ENCODE measurements around the gene KRTAP10-4. TPM values are rescaled to one million over a fixed set of nuclear protein-coding genes. Genes with fewer than 3 reads are reported as not detected.
"Not testable (repeated sequence)": the region's sequence is repeated elsewhere in the genome, so short reads cannot be mapped to it uniquely, and the experiment has no call there.

KRTAP10-4 gene
- total RNA-seq, 1 donor from 2014 or later = not detected

DNA sequence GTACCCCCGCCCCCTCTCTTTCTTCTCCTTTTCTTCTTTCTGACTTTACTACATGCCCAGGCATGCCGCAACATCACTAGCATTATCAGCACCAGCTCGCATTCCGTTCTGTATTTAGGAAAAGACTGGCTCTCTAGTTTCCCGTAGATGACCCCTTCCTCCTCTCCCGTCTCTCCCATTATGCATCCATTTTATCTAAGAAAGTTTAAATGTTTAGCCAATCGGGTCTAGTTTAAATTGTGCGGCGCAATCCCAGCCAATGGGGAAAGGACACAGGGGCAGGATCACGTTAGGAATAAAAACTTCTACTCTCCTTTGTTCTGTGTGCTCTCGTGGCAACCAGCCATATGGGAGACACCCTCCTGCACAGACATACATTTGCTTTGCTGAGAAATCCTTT is 24.5 kb downstream of the KRTAP10-4 start:
- DNase-seq (ENCODE audit: low read depth in 2 of 2) = no peak

DNA sequence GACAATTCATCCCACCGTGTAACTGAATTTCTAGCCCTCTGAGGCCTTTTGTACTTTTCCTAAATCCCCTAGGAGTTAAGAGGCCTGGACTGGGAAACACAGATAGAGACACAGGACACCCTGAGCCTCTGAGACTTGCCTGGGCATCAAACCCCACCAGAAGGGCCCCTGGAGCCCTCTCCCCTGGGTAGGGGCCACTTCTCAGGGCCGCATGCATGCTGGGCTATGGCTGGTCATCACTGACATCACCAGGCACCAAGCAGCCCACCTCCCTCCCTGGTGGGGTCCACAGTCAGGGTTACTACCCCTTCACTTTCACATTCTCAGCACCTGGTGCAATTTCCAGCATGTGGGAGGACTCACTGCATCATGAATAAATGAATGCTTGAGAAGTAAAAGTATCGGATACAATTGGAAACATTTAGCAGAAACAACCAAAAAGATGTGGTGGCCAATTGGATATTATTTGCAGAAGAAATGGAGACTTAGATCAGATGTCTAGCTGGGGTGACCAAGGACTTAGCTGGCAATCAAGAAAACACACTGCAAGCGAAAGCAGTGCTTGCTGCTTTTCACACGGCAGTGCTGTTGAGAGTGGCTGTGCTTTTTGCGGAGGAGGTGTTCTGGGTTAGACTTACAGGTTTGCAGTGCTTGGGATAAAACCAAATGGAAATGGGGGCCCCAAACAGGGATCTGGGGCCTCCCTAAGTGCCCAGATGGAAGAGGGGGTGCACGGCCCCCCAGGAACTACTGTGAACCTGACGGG is 25.9 kb downstream of the KRTAP10-4 start:
- DNase-seq (ENCODE audit: low read depth in 2 of 2) = no peak

DNA sequence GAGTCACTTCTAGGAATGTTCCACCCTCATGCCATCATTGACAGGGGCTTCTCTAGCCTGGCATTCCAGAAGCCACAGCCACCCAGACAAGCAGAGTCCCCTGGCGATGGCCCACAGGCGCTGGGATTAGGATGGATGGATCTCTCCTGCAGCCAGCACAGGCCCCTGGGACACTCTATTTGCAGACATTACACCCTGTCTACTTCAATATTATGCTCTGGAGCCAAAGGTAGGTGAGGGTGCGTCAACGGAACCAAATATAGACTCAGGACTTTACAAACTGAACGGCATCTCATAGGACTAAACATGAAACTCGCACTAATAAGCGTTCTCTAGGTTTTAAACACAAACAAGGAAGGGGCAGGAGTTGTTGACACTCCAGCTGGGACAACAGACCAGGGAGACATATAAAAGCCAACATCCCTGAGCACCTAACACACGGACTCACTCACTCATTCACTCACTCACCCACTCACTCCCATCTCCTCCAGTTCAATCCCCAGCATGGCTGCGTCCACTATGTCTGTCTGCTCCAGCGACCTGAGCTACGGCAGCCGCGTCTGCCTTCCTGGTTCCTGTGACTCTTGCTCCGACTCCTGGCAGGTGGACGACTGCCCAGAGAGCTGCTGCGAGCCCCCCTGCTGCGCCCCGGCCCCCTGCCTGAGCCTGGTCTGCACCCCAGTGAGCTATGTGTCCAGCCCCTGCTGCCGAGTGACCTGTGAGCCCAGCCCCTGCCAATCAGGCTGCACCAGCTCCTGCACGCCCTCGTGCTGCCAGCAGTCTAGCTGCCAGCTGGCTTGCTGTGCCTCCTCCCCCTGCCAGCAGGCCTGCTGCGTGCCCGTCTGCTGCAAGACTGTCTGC is 26.8 kb downstream of the KRTAP10-4 start, which contains the start of gene KRTAP10-7:
Gene KRTAP10-7 (plus strand): TSS at position 480 of the 861 bp plus-strand sequence. CDS start 25 bp downstream, at position 505.
- DNase-seq (ENCODE audit: low read depth in 2 of 2) = not testable (repeated sequence)

DNA sequence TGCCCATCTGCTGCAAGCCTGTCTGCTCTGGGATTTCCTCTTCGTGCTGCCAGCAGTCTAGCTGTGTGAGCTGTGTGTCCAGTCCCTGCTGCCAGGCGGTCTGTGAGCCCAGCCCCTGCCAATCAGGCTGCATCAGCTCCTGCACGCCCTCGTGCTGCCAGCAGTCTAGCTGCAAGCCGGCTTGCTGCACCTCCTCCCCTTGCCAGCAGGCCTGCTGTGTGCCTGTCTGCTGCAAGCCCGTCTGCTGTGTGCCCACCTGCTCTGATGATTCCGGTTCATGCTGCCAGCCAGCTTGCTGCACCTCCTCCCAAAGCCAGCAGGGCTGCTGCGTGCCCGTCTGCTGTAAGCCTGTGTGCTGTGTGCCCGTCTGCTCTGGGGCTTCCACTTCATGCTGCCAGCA is 27.6 kb downstream of the KRTAP10-4 start:
- DNase-seq (ENCODE audit: low read depth in 2 of 2) = not testable (repeated sequence)

DNA sequence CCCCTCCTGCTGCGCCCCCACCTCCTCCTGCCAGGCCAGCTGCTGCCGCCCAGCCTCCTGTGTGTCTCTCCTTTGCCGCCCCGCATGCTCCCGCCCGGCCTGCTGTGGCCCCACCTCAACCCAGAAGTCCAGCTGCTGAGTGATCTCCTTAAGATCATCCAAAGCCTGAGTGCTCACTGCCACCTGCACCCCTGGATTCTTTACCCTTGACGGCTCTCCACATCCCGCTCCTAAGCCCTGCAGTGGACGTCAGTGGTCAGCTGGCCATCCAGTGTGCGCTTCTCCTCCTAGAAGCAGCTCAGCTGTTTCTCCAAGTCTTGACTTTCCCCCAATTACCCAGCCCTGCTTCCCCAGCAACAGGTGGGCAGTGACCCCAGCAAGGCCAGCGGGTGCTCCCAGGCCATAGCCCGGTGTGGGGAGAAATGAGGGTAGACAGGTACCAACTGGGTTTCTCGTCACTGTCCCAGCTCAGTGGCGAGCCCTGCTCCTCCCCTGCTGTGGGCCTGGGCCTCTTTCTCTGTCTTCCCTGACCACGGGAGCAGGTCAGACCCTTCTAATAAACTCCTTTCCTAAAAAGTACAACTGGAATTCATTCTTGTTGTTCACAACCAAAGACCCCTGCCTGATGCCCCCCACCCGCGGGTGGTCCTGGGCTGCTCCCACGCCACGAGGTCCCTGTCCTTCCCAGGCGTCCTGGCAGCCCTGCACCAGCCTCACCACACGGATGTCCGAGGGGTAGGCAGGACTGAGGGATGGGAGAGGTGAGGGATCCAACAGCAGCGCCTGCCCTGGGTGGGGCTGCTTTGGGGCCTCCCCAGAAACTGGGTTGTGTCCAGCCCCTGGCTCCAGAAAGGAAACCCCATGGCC is 28.3 kb downstream of the KRTAP10-4 start:
- DNase-seq (ENCODE audit: low read depth in 2 of 2) = no peak

DNA sequence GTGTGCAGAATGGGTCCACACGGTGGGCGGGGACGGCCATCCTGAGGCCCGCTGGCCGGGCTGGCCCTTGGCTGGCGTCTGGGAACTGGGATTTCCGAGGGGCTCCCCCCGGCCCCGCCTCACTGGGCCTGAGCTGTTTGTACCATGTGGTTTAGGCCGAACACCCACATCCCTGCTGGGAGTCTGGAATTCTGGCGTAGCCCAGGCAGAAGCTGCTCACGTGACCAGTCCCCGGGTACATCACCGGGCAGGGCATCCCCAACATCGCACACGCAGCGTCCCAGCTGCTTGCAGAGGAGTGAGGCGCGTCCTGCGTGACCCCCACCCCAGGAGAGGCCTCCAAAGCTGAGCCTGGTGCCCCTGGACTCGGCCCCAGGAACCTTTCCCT is 28.9 kb downstream of the KRTAP10-4 start:
- no peak for DNase-seq (ENCODE audit: low read depth in 2 of 2)

DNA sequence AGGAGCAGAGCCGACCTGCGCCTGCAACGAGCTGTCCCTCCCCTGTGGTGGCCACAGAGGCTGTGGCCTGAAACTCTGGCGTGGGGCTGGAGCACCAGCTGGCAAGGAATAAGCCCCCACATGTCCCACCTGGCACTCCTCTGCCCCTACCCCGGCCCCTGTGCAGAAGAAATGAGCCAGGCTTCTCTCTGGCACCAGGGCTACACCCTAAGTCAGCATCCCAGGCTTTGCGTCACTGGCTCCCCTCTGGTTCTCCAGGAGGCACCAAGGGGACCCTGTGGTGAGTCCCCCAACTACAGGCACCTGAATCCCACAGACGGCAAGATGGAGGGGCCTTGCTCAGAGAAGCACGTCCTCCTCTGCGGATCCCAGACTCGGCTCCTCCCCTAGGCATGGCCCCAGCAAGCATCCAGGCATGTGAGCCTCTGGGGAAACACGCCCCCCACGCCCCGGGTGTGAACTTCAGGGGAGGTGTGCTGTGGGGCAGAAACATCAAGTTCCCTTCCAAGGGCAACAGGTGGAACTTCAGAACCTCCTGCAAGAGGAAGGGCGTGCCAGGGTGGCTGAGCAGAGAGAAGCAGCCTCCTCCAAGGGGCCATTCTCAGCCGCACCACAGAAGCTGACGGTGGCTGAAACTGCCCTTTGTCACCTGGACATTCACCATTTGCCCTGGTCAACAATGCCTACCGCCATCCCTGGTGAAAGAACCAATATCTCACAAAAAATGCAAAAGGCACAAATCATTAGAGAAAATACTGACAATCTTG is 29.8 kb downstream of the KRTAP10-4 start:
- DNase-seq (ENCODE audit: low read depth in 2 of 2) = no peak

DNA sequence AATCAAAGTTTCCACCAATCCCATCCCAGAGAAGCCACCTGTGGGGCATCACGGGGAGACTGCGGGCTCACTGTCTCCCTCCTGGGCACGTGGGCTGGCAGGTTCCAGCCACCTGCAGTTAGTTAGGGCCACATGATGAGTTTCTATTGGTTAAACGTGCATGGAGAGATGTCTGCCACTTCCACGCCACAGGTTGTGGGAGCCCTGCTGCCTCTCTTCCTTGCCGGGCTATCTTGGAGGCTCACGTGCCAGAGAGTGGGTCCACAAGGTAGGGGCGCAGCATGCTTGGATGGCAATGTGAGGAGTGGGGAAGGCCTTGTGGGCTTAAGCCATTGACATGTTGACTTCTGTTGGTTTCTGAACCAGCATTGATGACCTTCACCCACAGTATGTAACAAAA is 30.4 kb downstream of the KRTAP10-4 start:
- no peak for DNase-seq (ENCODE audit: low read depth in 2 of 2)

DNA sequence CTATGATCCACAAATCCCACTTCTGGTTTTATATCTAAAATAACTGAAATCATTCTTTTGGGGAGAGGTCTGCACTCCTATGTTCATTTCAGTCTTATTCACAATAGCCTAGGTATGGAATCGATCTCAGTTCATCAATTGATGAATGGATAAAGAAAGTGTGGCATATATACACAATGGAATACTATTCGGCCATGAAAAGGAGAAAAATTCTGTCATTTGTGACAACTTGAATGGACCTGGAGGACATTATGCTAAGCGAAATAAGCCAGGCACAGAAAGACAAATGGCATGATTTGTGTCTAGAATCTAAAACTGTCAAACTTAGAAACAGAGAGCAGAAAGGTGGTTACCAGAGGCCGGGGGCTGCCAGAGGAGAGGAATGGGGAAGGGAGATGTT is 33.0 kb downstream of the KRTAP10-4 start:
- DNase-seq (ENCODE audit: low read depth in 2 of 2) = no peak

DNA sequence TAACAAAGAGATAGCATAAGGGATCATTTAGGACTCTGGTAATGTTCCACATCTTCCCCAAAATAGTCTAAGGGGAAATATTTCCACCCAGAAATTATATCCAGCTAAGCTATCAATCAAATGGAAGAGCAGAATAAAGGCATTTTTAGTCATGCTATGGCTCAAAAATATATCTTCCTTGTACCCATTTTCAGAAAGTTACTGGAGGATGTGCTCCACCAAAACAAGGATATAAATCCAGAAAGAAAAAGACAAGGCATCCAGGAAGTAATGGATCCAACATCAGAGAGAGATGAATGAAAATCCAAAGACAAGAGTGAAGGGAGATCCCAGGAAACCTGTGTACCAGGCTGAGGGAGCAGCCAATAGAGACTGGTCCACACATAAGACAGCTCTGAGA is 35.7 kb downstream of the KRTAP10-4 start:
- DNase-seq (ENCODE audit: low read depth in 2 of 2) = no peak

DNA sequence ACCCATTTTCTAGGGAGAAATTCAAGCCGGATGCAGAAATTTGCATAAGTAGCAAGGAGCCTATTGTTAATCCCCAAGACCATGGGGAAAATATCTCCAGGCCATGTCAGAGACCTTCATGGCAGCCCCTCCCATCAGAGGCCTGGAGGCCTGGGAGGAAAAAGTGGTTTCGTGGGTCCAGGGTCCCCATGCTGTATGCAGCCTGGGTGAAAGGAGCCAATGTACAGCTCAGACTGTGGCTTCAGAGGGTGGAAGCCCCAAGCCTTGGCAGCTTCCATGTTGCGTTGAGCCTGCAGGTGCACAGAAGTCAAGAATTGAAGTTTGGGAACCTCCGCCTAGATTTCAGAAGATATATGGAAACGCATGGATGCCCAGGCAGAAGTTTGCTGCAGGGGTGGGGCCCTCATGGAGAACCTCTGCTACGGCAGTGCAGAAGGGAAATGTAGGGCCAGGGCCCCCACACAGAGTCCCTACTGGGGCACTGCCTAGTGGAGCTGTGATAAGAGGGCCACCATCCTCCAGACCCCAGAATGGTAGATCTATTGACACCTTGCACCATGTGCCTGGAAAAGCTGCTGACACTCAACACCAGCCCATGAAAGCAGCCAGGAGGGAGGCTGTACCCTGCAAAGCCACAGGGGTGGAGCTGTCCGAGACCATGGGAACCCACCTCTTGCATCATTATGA is 36.8 kb downstream of the KRTAP10-4 start:
- DNase-seq (ENCODE audit: low read depth in 2 of 2) = not testable (repeated sequence)

DNA sequence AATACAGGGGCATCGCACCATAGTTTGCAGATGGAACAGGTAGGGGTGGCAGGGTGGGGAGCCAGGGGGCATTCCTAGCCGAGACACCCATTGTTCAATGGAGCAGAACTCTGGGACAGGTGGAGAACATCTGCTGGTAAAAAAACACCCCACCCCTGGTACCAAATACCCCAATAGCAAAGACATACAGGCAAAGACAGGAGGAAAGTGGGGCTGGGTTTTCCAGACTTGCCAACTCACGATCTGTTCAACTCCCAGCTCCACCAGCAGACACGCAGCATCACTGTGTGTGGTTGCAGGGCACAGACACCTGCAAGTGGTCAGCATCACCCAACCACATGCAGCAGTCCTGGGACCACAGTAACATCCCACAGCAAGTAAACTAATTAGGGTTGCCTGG is 38.0 kb downstream of the KRTAP10-4 start:
- DNase-seq (ENCODE audit: low read depth in 2 of 2) = no peak

DNA sequence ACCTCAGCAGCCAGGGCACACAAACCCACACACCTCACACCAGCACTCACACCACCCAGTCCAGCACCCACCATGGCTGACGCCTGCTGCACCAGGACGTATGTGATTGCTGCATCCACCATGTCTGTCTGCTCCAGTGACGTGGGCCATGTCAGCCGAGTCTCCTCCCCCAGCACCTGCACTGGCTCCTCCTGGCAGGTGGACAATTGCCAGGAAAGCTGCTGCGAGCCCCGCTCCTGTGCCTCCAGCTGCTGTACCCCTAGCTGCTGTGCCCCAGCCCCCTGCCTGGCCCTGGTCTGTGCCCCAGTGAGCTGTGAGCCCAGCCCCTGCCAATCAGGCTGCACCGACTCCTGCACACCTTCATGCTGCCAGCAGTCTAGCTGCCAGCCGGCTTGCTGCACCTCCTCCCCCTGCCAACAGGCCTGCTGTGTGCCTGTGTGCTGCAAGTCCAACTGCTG is 38.5 kb downstream of the KRTAP10-4 start, which contains the start of gene KRTAP10-8:
Gene KRTAP10-8 (plus strand): TSS at position 51 of the 458 bp plus-strand sequence. CDS start 22 bp downstream, at position 73.
- DNase-seq (ENCODE audit: low read depth in 2 of 2) = no peak

DNA sequence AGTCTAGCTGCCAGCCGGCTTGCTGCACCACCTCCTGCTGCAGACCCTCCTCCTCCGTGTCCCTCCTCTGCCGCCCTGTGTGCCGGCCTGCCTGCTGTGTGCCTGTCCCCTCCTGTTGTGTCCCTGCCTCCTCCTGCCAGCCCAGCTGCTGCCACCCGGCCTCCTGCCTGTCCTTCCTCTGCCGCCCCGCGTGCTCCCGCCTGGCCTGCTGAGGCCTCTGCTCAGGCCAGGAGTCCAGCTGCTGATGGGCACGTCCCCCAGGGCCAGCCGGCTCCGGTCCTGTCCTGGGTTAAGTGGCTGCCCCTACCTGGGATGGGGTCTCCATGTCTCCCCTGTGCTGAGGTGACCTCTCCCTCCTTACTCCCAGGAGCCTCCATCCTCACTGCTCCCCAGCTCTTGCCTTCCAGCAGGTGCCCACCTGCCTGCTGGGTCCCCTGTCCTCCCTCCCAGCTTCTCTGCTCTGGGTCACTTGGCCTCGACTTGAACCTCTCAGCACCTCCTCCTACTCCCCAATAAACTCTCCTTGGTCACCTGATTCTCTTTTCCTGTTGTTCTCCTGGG is 39.2 kb downstream of the KRTAP10-4 start:
- no peak for DNase-seq (ENCODE audit: low read depth in 2 of 2)

DNA sequence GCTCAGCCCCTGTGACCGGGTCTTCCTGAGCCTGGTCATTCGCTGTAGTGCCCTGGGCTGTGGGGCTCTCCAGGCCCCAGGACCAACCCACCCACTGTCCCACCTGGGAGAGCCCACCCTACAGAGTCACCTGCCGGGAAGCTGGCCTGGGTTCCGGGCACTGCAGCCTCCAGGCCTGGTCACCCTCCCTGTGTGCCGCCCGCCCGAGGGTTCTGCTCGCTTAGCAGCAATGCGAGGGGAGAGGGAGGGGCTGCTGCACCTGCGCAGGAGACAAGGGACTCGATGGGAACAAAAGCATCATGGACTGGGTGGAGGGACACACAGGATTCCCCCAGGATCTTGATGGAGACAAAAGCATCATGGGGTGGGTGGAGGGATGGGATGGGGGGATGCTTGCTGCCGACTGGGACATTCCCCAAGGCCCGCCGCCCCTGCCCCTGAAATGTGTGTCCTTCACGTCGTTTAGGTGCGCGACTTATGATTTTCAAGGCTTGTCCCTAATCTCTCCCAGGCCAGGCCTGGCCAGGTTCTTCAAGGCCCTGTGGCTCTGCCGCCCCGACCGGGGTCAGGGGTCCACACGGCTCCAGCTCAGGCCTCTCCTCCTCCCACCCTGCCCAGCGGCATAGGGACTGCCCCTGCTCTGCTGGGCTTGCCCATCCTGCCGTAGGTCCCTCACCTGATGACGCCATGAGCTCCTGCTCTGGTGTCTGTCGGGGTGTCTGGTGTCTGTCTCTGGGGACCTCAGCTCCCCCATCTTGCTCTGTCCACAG is 40.0 kb downstream of the KRTAP10-4 start:
- DNase-seq (ENCODE audit: low read depth in 2 of 2) = no peak

DNA sequence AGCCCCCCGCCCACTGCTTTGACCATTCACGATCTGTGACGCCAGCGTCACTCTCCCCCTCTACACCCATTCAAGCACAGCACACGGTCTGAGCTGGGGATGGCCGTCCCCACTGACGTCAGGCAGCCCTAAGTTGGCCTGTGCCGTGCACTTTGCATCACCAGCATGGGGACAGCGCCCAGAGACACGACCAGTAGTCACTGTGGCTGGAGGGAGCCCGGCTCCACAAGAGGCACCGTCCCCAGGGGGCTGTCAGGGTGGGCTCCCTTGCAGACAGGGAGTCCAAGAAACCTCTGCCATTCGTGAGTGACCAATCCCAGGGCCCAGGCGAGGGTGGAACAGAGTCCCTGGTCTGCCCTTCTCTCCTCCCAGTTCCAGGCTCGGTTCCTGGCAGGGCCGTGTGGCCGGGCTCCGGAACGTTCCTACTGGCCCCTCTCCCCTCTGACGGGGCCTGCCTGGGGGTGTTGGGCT is 40.7 kb downstream of the KRTAP10-4 start:
- no peak for DNase-seq (ENCODE audit: low read depth in 2 of 2)

DNA sequence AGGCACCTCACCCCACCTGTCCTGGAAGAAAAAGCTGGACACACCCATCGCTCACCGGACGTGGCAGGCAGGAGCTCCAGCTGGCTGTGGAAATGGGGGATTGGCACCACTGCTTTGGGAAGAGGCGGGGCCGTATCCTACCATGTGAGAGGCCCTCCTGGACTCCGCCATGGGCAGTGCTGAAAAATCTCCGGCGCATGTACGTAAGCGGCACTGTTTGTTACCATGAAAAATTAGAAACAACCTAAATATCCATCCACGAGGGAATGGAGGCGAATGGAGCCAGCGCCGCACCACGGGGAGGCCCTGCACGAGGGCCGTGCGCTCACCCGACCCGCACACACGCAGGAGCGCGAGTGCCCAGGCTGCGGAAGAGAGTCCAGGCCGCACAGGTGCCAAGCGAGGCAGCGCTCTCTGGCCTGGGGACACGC is 41.4 kb downstream of the KRTAP10-4 start:
- DNase-seq (ENCODE audit: low read depth in 2 of 2) = no peak

DNA sequence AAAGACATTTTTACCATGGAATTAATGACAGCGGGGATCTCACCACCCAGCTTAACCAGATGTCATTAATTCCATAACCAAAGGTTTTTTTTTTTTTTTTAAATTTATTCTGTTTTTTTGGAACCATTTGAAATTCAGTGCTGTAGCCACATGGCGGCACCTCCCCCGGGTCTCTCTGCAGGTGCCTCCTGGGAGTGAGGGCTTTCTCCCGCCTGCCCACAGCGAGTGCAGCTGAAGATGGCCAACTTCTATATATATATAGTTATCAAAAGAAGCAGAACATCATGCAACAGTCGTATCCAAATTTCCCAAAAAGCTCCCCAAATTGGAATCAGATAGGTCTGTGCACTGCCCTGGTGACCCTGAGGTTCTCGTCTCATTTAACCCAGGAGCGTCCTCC is 41.9 kb downstream of the KRTAP10-4 start:
- DNase-seq (ENCODE audit: low read depth in 2 of 2) = no peak
